PC-3 (cell line): Measurements from ENCODE around the gene TXNDC5.

ENCODE experiments used
- EZH2 ChIP-seq: fragments of 300-600 bp; sonication (generic); IDR thresholded peaks from one replicate; pipeline ENCODE4 v1.6.1; 2017; ENCODE audit warnings: antibody characterized with exemption, mild to moderate bottlenecking, low read length; ENCODE audit not compliant: unreplicated experiment
- EZH2phosphoT487 ChIP-seq: fragments of 300-600 bp; sonication (generic); IDR thresholded peaks from 2 replicates; pipeline ENCODE4 v1.6.1; 2018; ENCODE audit warnings: mild to moderate bottlenecking, antibody characterized with exemption, low read length, borderline replicate concordance
- TF ChIP-seq, protein P1 (sequence below): fragments of 300-600 bp; sonication (generic); conservative IDR thresholded peaks from 2 replicates; pipeline ENCODE4 v1.5.1; 2017; ENCODE audit warnings: antibody characterized with exemption, low read depth, mild to moderate bottlenecking, low read length

DNA sequence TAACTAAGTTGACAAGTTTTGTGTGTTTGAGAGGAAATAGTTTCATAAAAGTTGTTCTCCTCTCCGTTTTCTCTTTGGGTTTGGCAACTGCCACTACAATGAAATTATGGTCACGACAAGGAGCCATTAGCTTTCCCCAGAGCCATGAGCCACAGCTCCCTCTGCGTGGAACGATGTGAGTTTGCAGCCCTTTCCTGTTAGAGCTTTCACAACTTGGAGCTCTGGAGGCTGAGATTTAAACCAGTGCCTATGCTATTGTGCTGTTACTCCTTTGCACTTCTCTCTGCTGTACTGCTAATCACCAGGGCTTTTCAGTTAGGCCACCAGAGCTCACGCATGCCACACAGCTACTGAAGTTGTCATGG lies 29.3 kb upstream of the TXNDC5 start:
- TF ChIP-seq EZH2phosphoT487 (no peak), EZH2 (no peak)
- TF ChIP-seq, protein P1, sequence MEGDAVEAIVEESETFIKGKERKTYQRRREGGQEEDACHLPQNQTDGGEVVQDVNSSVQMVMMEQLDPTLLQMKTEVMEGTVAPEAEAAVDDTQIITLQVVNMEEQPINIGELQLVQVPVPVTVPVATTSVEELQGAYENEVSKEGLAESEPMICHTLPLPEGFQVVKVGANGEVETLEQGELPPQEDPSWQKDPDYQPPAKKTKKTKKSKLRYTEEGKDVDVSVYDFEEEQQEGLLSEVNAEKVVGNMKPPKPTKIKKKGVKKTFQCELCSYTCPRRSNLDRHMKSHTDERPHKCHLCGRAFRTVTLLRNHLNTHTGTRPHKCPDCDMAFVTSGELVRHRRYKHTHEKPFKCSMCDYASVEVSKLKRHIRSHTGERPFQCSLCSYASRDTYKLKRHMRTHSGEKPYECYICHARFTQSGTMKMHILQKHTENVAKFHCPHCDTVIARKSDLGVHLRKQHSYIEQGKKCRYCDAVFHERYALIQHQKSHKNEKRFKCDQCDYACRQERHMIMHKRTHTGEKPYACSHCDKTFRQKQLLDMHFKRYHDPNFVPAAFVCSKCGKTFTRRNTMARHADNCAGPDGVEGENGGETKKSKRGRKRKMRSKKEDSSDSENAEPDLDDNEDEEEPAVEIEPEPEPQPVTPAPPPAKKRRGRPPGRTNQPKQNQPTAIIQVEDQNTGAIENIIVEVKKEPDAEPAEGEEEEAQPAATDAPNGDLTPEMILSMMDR = no peak
